ENCODE measurements around the gene GCK. TPM values are rescaled to one million over a fixed set of nuclear protein-coding genes. Genes with fewer than 3 reads are reported as not detected.

Gene GCK
- total and polyA plus RNA-seq, 2 of the 13 experiments (the other 11 are each of a cell fraction or from before 2014, with no cell fraction given), result not detected

DNA sequence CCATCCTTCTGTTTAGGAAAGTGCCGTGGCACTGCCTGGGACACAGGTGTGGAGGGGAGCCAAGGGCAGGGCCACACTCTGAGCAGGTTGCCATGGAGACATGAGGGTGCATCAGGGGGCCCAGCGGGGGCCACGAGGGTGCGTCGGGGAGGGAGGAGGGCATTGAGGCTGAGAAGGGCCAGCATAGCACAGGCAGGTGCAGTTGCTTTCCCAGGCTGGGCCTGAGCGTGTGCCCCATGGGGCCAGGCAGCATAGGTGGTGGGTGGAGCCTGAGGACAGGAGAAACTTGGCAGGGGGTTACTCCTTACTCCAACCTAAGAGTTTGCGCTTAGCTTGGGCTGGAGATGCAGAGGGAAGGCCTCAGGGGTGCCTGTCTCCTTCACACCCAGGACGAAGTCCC lies 26.8 kb upstream of the GCK start:
- Histone ChIP-seq H3K4me2 (ENCODE audit: low read depth, low read length) (no peak overlapping the region), H3K9me3 (ENCODE audit: low read length) (no peaks in the 10 kb centered on the region), H3K27ac (ENCODE audit: extremely low read length, insufficient read depth, low read length) (no peak overlapping the region), H3K9ac (ENCODE audit: insufficient read depth, low read depth, low read length) (no peak overlapping the region), H3K4me1 (ENCODE audit: insufficient read depth, low read length) (peaks cover 29% of the 10 kb centered on the region), H3K27me3 (ENCODE audit: control insufficient read depth in 1 of 2, insufficient read depth in 2 of 2, low read length in 2 of 2) (peaks cover 1 to 3% of the 10 kb centered on the region in 2 experiments; a peak in 1 of 5 replicates), H2AFZ (ENCODE audit: low read length) (no peak overlapping the region), H3K36me3 (replicated peaks in 1 of 2; ENCODE audit: control insufficient read depth in 1 of 2, insufficient read depth in 2 of 2, low read length in 2 of 2) (peaks cover 3 to 17% of the 10 kb centered on the region in 2 experiments; a peak in 4 of 5 replicates), H3K79me2 (ENCODE audit: insufficient read depth, low read length) (no peaks in the 10 kb centered on the region), H4K20me1 (ENCODE audit: insufficient read depth, low read length) (no peaks in the 10 kb centered on the region), H3K4me3 (replicated peaks in 1 of 3; ENCODE audit: insufficient read depth in 1 of 3, low read depth in 2 of 3, low read length in 3 of 3) (no peak overlapping the region)
- no TSS peak for BruUV-seq (replicated peaks)
- no peak for ATAC-seq
- no peak for DNase-seq (ENCODE audit: low spot score)
- POLR2A ChIA-PET, result no interaction called here
- in situ Hi-C loops (cut with HindIII; ENCODE audit: extremely low pct_ligation_motif_present, low pct_unique_long_range_greater_than_20kb), result no loop called here
- no peak for FAIRE-seq
- no peak for TF ChIP-seq FOXO4 (CRISPR knock-in tag; conservative IDR thresholded peaks at IDR 0.05)
- TF ChIP-seq, protein P1, sequence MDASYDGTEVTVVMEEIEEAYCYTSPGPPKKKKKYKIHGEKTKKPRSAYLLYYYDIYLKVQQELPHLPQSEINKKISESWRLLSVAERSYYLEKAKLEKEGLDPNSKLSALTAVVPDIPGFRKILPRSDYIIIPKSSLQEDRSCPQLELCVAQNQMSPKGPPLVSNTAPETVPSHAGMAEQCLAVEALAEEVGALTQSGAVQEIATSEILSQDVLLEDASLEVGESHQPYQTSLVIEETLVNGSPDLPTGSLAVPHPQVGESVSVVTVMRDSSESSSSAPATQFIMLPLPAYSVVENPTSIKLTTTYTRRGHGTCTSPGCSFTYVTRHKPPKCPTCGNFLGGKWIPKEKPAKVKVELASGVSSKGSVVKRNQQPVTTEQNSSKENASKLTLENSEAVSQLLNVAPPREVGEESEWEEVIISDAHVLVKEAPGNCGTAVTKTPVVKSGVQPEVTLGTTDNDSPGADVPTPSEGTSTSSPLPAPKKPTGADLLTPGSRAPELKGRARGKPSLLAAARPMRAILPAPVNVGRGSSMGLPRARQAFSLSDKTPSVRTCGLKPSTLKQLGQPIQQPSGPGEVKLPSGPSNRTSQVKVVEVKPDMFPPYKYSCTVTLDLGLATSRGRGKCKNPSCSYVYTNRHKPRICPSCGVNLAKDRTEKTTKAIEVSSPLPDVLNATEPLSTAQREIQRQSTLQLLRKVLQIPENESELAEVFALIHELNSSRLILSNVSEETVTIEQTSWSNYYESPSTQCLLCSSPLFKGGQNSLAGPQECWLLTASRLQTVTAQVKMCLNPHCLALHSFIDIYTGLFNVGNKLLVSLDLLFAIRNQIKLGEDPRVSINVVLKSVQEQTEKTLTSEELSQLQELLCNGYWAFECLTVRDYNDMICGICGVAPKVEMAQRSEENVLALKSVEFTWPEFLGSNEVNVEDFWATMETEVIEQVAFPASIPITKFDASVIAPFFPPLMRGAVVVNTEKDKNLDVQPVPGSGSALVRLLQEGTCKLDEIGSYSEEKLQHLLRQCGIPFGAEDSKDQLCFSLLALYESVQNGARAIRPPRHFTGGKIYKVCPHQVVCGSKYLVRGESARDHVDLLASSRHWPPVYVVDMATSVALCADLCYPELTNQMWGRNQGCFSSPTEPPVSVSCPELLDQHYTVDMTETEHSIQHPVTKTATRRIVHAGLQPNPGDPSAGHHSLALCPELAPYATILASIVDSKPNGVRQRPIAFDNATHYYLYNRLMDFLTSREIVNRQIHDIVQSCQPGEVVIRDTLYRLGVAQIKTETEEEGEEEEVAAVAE (CRISPR knock-in tag; IDR thresholded peaks at IDR 0.05; ENCODE audit: borderline replicate concordance), result no peak
- no peak for TF ChIP-seq JUND (CRISPR knock-in tag; IDR thresholded peaks at IDR 0.05)
- no peak for TF ChIP-seq EED (CRISPR knock-in tag; IDR thresholded peaks at IDR 0.05)
- TF ChIP-seq ZNF572 (CRISPR knock-in tag; IDR thresholded peaks at IDR 0.05), result no peak
- no peak for TF ChIP-seq CEBPZ (IDR thresholded peaks at IDR 0.05; ENCODE audit: low read length)
- no peak for TF ChIP-seq ETV5 (CRISPR knock-in tag; IDR thresholded peaks at IDR 0.05; ENCODE audit: borderline replicate concordance)
- no peak for TF ChIP-seq ZNF136 (CRISPR knock-in tag; IDR thresholded peaks at IDR 0.05; ENCODE audit: low read depth)
- TF ChIP-seq, protein P2, sequence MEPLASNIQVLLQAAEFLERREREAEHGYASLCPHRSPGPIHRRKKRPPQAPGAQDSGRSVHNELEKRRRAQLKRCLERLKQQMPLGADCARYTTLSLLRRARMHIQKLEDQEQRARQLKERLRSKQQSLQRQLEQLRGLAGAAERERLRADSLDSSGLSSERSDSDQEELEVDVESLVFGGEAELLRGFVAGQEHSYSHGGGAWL (CRISPR knock-in tag; IDR thresholded peaks at IDR 0.05), result no peak
- TF ChIP-seq ZNF567 (CRISPR knock-in tag; IDR thresholded peaks at IDR 0.05; ENCODE audit: borderline replicate concordance), result no peak
- intact Hi-C loops (cut with micrococcal nuclease; ENCODE audit: unreplicated experiment), result no loop called here
- 33% methylated on average over 5 of the region's 8 CpGs for WGBS (ENCODE audit: low lambda C conversion rate)
- CTCF ChIA-PET (ENCODE audit: low intra/inter-chr PET ratio, low total read pairs), result no interaction called here

Data from HepG2 (cell line).